Spleen (tissue), 7 donors: ENCODE results near the gene SLC25A41.

ENCODE experiments used
- CTCF ChIP-seq, 11 experiments: fragments of 200-600 bp in 7 of 11; fragments of 450-650 bp in 4 of 11; sonication (generic) in 4 of 11; IDR thresholded peaks in 8 of 11; conservative IDR thresholded peaks in 3 of 11; 1 replicate in 7 of 11; 2 replicates in 4 of 11; pipeline versions ENCODE4 v1.4.0 to v1.8.0; 2016 to 2021; ENCODE audit warnings: antibody characterized with exemption in 11 of 11, inconsistent platforms in 4 of 11, mild to moderate bottlenecking in 1 of 11
- POLR2A ChIP-seq, 3 donors: fragments of 450-650 bp; IDR thresholded peaks; one replicate each; pipeline ENCODE4 v1.5.1; 2017; ENCODE audit warnings: antibody characterized with exemption in 3 of 3, mild to moderate bottlenecking in 1 of 3
- donor health status: DM: no; HTN: no; CAD: no; lungs with moderate emphysema.
- donor health status: DM: no; HTN: no; CAD: no.
- donor health status: DM: no; HTN: no; CAD: no.

- TF ChIP-seq CTCF (IDR thresholded peaks at IDR 0.05 in 8 of 11, conservative IDR thresholded peaks at IDR 0.05 in 3 of 11) (no peak), POLR2A (IDR thresholded peaks at IDR 0.05) (no peak)
Measured at GRCh38 chr19:6392221-6393073, 41.1 kb downstream of the SLC25A41 start.
